Suprapubic skin (tissue), 4 donors: ENCODE data around the gene KRTAP4-5. TPM values are rescaled to one million over a fixed set of nuclear protein-coding genes. Genes with fewer than 3 reads are reported as not detected.

ENCODE experiments used
- DNase-seq, 2 donors: peaks; one replicate each; pipeline ENCODE4 v3.0.0-alpha.2; 2019; ENCODE audit warnings: low spot score in 2 of 2
- H3K27ac ChIP-seq: fragments of 200-600 bp; sonication (generic); one replicate; pipeline ENCODE4 v1.5.1; 2019
- H3K27me3 ChIP-seq: fragments of 200-600 bp; sonication (generic); one replicate; pipeline ENCODE4 v1.5.1; 2019
- H3K36me3 ChIP-seq: fragments of 200-600 bp; sonication (generic); one replicate; pipeline ENCODE4 v1.5.1; 2019
- H3K4me1 ChIP-seq: fragments of 200-600 bp; sonication (generic); one replicate; pipeline ENCODE4 v1.5.1; 2019
- H3K4me3 ChIP-seq: fragments of 200-600 bp; sonication (generic); one replicate; pipeline ENCODE4 v1.5.1; 2019; ENCODE audit warnings: mild to moderate bottlenecking
- H3K9me3 ChIP-seq: fragments of 200-600 bp; sonication (generic); one replicate; pipeline ENCODE4 v1.5.1; 2019
- CTCF ChIP-seq, 2 donors: fragments of 200-600 bp in 1 of 2; fragments of 450-650 bp in 1 of 2; sonication (generic) in 1 of 2; IDR thresholded peaks; one replicate each; pipeline ENCODE4 v1.5.1; 2016 to 2019; ENCODE audit warnings: antibody characterized with exemption in 2 of 2, mild to moderate bottlenecking in 1 of 2, moderate library complexity in 1 of 2
- EP300 ChIP-seq: sonication (generic); formaldehyde crosslinking; IDR thresholded peaks from one replicate; pipeline ENCODE4 v1.6.1; 2017; ENCODE audit warnings: antibody characterized with exemption
- POLR2A ChIP-seq, 2 donors: fragments of 450-650 bp; IDR thresholded peaks; one replicate each; pipeline ENCODE4 v1.6.1; 2017; ENCODE audit warnings: antibody characterized with exemption in 2 of 2, mild to moderate bottlenecking in 2 of 2, moderate library complexity in 2 of 2
- POLR2AphosphoS5 ChIP-seq, 3 donors: sonication (generic); formaldehyde crosslinking; IDR thresholded peaks; one replicate each; pipeline ENCODE4 v1.6.1; 2017; ENCODE audit warnings: antibody characterized with exemption in 3 of 3
- WGBS: methylation state at CpG from one replicate; pipeline ENCODE4 v1.1.5; 2018; 5-methylcytosine and 5-hydroxymethylcytosine counted together
- total RNA-seq, 4 donors: library from RNA; depleted of rRNA; stranded (reverse); fragments of >200 nt; gene quantifications; one replicate each; pipeline ENCODE4 v1.1.0, GENCODE V29; 2016

KRTAP4-5 gene
- total RNA-seq, 4 donors from 2014 or later, result 1.1 to 19.2 (median 2.2) TPM; not detected in 1

DNA sequence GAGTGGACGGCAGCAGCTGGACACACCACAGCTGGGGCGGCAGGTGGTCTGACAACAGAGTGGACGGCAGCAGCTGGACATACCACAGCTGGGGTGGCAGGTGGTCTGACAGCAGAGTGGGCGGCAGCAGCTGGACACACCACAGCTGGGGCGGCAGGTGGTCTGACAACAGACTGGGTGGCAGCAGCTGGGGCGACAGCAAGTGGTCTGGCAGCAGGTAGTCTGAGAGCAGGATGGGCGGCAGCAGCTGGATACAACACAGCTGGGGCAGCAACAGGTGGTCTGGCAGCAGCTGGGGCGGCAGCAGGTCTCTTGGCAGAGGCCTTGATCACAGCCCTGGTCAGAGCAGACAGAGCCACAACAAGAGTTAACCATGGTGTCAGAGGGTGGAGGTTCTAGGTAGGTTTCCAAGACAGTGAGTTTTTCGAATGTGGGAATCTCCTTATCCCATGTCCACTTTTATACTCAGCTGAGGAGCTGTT, 34.9 kb upstream of the KRTAP4-5 start, which contains the start of gene KRTAP4-1:
KRTAP4-1 (minus strand) TSS at position 432 of the 482 bp plus-strand sequence; CDS start at position 375, 57 bp downstream.
- Histone ChIP-seq H3K27ac (no peak within 1 kb of the TSS), H3K36me3 (no peaks in the 10 kb centered on the region), H3K4me3 (no peak within 1 kb of the TSS), H3K9me3 (no peaks in the 10 kb centered on the region), H3K27me3 (no peaks in the 10 kb centered on the region), H3K4me1 (no peaks in the 10 kb centered on the region)
- 70% methylated on average over 5 of the region's 9 CpGs for WGBS
- no peak for TF ChIP-seq POLR2AphosphoS5 (IDR thresholded peaks at IDR 0.05)
- no peak for TF ChIP-seq POLR2A (IDR thresholded peaks at IDR 0.05)
- no peak for TF ChIP-seq EP300
- TF ChIP-seq CTCF (IDR thresholded peaks at IDR 0.05), result no peak
- no peak for DNase-seq

DNA sequence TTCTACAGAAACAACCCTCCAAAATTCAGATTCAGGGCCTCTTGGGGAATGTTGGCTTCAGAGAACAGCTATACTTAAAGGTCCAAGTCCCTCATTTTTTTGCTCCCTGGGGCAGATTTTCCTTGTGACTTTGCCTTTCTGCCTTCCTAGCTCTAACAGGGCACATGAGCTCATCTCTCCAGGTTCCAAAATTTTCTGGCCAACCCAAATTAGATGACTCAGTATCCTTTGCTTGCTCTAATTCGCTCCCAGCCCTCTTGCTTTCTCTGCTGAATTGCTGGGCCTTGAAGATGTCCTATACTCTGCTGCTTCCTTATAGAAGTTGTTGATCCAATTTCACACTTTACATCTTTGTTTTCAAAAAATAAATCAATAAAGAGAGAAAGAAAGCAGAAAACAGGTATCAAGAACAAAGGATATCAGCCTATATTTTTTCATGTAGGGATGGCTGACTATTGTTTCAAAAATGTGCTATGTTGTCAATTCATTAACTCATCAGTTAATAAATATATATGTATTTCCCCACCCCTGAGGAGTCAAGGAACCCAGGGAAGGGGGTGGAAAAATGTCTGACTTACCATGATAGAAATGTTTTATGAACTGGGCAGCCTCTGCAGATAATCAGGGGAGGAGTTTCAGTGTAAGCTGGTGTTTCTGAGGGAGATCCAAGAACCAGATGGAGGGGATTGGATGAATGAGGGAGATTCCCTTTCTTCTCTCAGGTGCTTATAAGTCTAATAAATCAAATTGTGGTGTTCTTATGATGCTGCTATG, 29.4 kb upstream of the KRTAP4-5 start:
- Histone ChIP-seq H3K4me3 (no peak overlapping the region), H3K4me1 (no peaks in the 10 kb centered on the region), H3K27me3 (no peaks in the 10 kb centered on the region), H3K9me3 (no peaks in the 10 kb centered on the region), H3K36me3 (no peaks in the 10 kb centered on the region), H3K27ac (no peak overlapping the region)
- WGBS, result 24% methylated on average over 1 of the region's 1 CpG
- DNase-seq, result no peak
- TF ChIP-seq CTCF (IDR thresholded peaks at IDR 0.05) (no peak), EP300 (no peak)

DNA sequence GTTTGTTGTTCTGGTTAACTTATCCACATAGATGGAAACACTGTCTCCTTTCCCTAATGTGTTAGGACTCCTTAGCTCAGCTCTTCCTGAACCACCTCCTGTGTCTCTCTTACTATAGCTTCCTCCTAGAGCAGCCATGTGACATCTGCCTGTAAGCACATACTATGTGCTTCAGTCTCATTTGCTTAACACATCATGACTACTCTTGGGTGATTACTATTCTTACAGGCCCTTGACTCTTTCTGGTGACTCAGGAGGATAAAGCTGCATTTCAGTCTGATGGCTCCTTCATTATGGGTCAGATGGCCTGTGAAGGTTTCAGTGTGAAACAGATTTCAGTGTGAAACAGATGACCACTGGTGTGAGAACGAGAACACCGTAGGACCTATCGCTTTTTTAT, 28.7 kb upstream of the KRTAP4-5 start:
- Histone ChIP-seq H3K27me3 (no peaks in the 10 kb centered on the region), H3K27ac (no peak overlapping the region), H3K4me3 (no peak overlapping the region), H3K36me3 (no peaks in the 10 kb centered on the region), H3K9me3 (no peaks in the 10 kb centered on the region), H3K4me1 (no peaks in the 10 kb centered on the region)
- DNase-seq, result no peak
- 96% methylated on average over 3 of the region's 3 CpGs for whole genome bisulfite sequencing
- TF ChIP-seq POLR2A (IDR thresholded peaks at IDR 0.05) (no peak), EP300 (no peak), POLR2AphosphoS5 (IDR thresholded peaks at IDR 0.05) (no peak), CTCF (IDR thresholded peaks at IDR 0.05) (no peak)

DNA sequence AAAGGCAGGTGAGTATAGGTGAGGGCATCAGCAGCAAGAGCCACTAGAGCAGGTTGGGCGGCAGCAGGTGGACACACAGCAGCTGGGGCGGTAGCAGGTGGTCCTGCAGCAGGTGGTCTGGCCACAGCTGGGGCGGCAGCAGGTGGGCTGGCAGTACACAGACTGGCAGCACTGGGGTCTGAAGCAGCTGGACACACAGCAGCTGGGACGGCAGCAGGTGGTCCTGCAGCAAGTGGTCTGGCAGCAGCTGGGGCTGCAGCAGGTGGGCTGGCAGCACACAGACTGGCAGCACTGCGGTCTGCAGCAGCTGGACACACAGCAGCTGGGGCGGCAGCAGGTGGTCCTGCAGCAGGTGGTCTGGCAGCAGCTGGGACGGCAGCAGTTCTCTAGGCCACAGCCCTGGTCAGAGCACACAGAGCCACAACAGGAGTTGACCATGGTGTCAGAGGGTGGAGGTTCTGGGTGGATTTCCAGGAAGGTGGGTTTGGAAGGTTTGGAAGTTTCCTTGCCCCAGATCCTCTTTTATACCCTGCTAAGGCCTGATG, 28.2 kb upstream of the KRTAP4-5 start, which contains the start of gene KRTAP4-2:
KRTAP4-2 (minus strand) TSS at position 495 of the 545 bp plus-strand sequence; CDS start at position 438, 57 bp downstream.
- Histone ChIP-seq H3K27me3 (no peaks in the 10 kb centered on the region), H3K36me3 (no peaks in the 10 kb centered on the region), H3K9me3 (no peaks in the 10 kb centered on the region), H3K4me3 (no peak within 1 kb of the TSS), H3K27ac (no peak within 1 kb of the TSS), H3K4me1 (no peaks in the 10 kb centered on the region)
- TF ChIP-seq CTCF (IDR thresholded peaks at IDR 0.05) (no peak), POLR2A (IDR thresholded peaks at IDR 0.05) (no peak), EP300 (no peak), POLR2AphosphoS5 (IDR thresholded peaks at IDR 0.05) (no peak)
- WGBS, result 89% methylated on average over 6 of the region's 7 CpGs
- no peak for DNase-seq

DNA sequence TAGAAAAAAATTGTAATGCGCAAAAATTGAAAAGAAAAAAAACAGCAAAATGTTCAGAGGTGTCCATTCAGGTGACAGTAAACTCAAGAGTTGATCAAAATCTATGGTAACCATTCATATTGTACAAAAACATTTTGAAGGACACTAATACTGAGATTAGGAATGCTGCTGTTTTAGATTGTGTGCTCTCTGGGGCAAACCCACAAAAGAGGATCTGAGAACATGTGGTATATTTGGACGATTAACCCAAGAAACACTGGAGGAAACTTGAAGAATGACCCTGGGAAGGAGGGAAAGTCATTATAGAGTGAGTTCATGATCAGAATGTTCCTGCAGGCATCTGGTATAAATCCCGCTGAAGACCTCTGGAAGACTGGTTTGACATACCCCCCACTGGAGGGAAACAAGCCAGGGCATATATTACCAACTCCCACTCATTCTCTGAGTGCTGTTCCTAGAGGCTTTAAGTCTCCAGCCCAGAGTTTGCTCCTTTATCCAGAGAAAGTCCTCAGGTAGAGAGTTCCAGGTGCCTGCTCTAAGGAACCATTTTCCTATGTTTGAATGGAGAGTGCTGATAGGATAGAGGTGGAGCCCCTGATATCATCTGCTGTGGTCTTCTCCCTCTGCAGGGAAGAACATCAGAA, 27.2 kb upstream of the KRTAP4-5 start:
- no peak for DNase-seq
- H3K4me1 ChIP-seq, result no peaks in the 10 kb centered on the region
- no peak overlapping the region for H3K27ac ChIP-seq
- H3K27me3 ChIP-seq, result no peaks in the 10 kb centered on the region
- no peaks in the 10 kb centered on the region for H3K36me3 ChIP-seq
- WGBS, result 55% methylated on average over 3 of the region's 3 CpGs
- H3K9me3 ChIP-seq, result no peaks in the 10 kb centered on the region
- H3K4me3 ChIP-seq, result no peak overlapping the region
- TF ChIP-seq CTCF (IDR thresholded peaks at IDR 0.05) (no peak), POLR2A (IDR thresholded peaks at IDR 0.05) (no peak), EP300 (no peak), POLR2AphosphoS5 (IDR thresholded peaks at IDR 0.05) (no peak)
